Right atrium auricular region (tissue), 2 donors: ENCODE results near the gene ITPK1. TPM values are rescaled to one million over a fixed set of nuclear protein-coding genes. Genes with fewer than 3 reads are reported as not detected.
A peak's percentile ranks its signal among the peaks of the same experiment; 100 is the strongest.

Experiments
- DNase-seq: peaks from one replicate; pipeline ENCODE4 v3.0.0-alpha.2; 2019; ENCODE audit warnings: low spot score
- H3K27ac ChIP-seq, 2 donors: fragments of 200-600 bp; sonication (generic); 1 replicate in 1 of 2; 2 replicates in 1 of 2; pipeline ENCODE4 v1.5.1; 2016 to 2019
- H3K27me3 ChIP-seq, 2 donors: fragments of 200-600 bp; sonication (generic); one replicate each; pipeline versions ENCODE4 v1.5.1 to v1.6.0; 2017 to 2019
- H3K36me3 ChIP-seq: fragments of 200-600 bp; sonication (generic); one replicate; pipeline ENCODE4 v1.5.1; 2016
- H3K4me1 ChIP-seq, 2 donors: fragments of 200-600 bp; sonication (generic); one replicate each; pipeline versions ENCODE4 v1.5.1 to v1.6.0; 2017 to 2019
- H3K4me3 ChIP-seq, 2 donors: fragments of 200-600 bp; sonication (generic); 1 replicate in 1 of 2; 2 replicates in 1 of 2; pipeline ENCODE4 v1.5.1; 2017 to 2019; ENCODE audit warnings: mild to moderate bottlenecking in 1 of 2, moderate library complexity in 1 of 2
- H3K9me3 ChIP-seq, 2 donors: fragments of 200-600 bp; sonication (generic); one replicate each; pipeline ENCODE4 v1.5.1; 2019
- CTCF ChIP-seq, 2 donors: fragments of 200-600 bp; sonication (generic); IDR thresholded peaks; one replicate each; pipeline ENCODE4 v1.5.1; 2019; ENCODE audit warnings: antibody characterized with exemption in 2 of 2
- total RNA-seq, 2 donors: library from RNA; depleted of rRNA; stranded (reverse); fragments of >200 nt; gene quantifications; one replicate each; pipeline ENCODE4 v1.1.0, GENCODE V29; 2016

Gene ITPK1
- total RNA-seq, 2 donors from 2014 or later: 58.3 to 76.0 TPM

DNA sequence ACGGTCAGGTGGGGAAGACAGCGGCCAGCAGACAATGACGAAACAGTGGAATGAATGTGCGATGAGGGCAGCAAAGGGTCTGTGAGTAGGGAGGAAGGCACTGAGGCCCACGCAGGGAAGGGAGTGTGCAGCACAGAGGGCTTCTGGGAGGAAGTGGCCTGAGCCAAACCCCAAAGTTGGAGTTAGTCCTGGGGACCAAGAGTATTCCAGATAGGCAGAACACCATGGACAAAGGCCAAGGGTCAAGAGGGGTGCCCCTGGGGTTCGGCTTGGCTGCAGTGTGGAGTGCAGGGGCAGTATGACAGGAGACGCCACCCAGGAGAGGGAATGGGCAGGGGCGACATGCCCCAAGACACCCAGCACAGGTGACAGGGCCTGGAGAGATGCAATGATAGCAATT, 134.0 kb downstream of the ITPK1 start:
- no peak for DNase-seq
- no peak for TF ChIP-seq CTCF (IDR thresholded peaks at IDR 0.05)
- peaks cover 0 to 22% of the 10 kb centered on the region in 2 donors for H3K4me1 ChIP-seq
- peaks cover 3% of the 10 kb centered on the region for H3K36me3 ChIP-seq
- no peak overlapping the region for H3K4me3 ChIP-seq
- no peaks in the 10 kb centered on the region for H3K27me3 ChIP-seq
- peaks cover 0 to 9% of the 10 kb centered on the region in 2 donors for H3K9me3 ChIP-seq
- H3K27ac ChIP-seq: no peak overlapping the region

DNA sequence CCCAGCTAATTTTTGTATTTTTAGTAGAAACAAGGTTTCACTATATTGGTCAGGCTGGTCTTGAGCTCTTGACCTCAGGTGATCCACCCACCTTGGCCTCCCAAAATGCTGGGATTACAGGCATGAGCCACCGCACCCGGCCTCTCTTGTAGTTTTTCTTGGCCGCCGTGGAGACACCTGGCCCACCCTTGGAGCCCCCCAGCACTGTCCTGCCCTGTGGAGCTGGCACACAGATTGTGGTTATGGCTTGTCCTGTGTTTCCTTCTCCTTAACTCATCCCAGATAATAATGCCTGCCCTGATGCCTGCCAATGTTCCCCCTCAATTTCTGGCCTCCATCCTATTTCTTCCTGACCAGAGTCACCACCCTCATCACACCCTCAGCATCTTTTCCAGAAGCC, 134.9 kb downstream of the ITPK1 start:
- Histone ChIP-seq H3K36me3 (peaks cover 5% of the 10 kb centered on the region), H3K4me1 (peaks cover 0 to 13% of the 10 kb centered on the region in 2 donors), H3K9me3 (peaks cover 0 to 13% of the 10 kb centered on the region in 2 donors), H3K27me3 (no peaks in the 10 kb centered on the region), H3K4me3 (no peak overlapping the region), H3K27ac (no peak overlapping the region)
- no peak for DNase-seq
- no peak for TF ChIP-seq CTCF (IDR thresholded peaks at IDR 0.05)

- DNase-seq: no peak
- Histone ChIP-seq H3K27me3 (no peaks in the 10 kb centered on the region), H3K4me1 (peaks cover 0 to 15% of the 10 kb centered on the region in 2 donors), H3K9me3 (peaks cover 0 to 13% of the 10 kb centered on the region in 2 donors), H3K36me3 (peaks cover 5% of the 10 kb centered on the region), H3K27ac (no peak overlapping the region), H3K4me3 (no peak overlapping the region)
- no peak for TF ChIP-seq CTCF (IDR thresholded peaks at IDR 0.05)
These were observed 137.3 kb downstream of the ITPK1 start for GRCh38 chr14:92978229-92979021.

DNA sequence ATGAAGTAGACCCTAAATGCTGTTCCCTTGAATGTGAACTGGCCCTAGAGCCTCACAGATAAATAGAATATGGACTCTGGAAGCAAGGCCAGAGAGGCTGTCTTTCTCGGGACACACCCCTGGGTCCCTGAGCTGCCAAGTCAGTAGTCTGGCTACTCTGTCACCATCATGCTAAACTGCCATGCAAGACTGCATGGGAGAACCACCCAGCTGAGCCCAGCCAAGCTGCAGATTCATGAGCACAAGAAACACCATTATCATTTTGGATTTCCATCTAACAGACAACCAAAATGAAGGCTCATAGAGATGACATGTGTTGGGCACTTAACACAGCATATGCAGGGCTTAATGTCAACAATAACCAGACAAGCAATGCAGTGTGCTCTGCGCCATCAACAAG, 139.5 kb downstream of the ITPK1 start:
- no peak for TF ChIP-seq CTCF (IDR thresholded peaks at IDR 0.05)
- Histone ChIP-seq H3K27me3 (no peaks in the 10 kb centered on the region), H3K4me3 (no peak overlapping the region), H3K9me3 (peaks cover 0 to 13% of the 10 kb centered on the region in 2 donors), H3K4me1 (peaks cover 0 to 25% of the 10 kb centered on the region in 2 donors), H3K27ac (no peak overlapping the region), H3K36me3 (peaks cover 5% of the 10 kb centered on the region)
- DNase-seq: no peak

GRCh38 chr14:92974541-92975345, 141.0 kb downstream of the ITPK1 start:
- peaks cover 0 to 32% of the 10 kb centered on the region in 2 donors for H3K4me1 ChIP-seq
- no peak for TF ChIP-seq CTCF (IDR thresholded peaks at IDR 0.05)
- no peak for DNase-seq

More at GRCh38 chr14:92974541-92975345, 141.0 kb downstream of the ITPK1 start:
- peaks cover 5% of the 10 kb centered on the region for H3K36me3 ChIP-seq
- no peaks in the 10 kb centered on the region for H3K27me3 ChIP-seq
- peak overlapping the region; percentile 84 to 91 for H3K27ac ChIP-seq
- peaks cover 0 to 13% of the 10 kb centered on the region in 2 donors for H3K9me3 ChIP-seq
- no peak overlapping the region for H3K4me3 ChIP-seq
